GM10248 (cell line): ENCODE data around the gene SPATS2L.

Experiments used
- CTCF ChIA-PET: fragments of 300-600 bp; sonication (Branson Sonifier 250); formaldehyde crosslinking; extraction: SDS; loops from one replicate; lab custom pipeline; 2021; ENCODE audit warnings: antibody characterized with exemption; lab: Yijun Ruan, JAX
- POLR2A ChIA-PET: fragments of 350-650 bp; sonication (Branson Sonifier 250); formaldehyde crosslinking; extraction: SDS; loops from one replicate; lab custom pipeline; 2020; ENCODE audit warnings: antibody characterized with exemption; lab: Yijun Ruan, JAX
- DNase-seq: peaks from one replicate; pipeline ENCODE4 v3.0.0; 2012; ENCODE audit errors: extremely low spot score
- CTCF ChIP-seq: IDR thresholded peaks from 2 replicates; pipeline ENCODE4 v1.5.1; 2012; ENCODE audit warnings: mild to moderate bottlenecking, low read depth; ENCODE audit errors: extremely low read depth, missing control alignments, control extremely low read depth

SPATS2L gene

GRCh38 chr2:200482194-200482593 is 175.7 kb downstream of the SPATS2L start:
- peak; percentile 39 for DNase-seq
- CTCF ChIA-PET: interaction anchor here (0.8 to 9.7 kb wide), 31 partner anchors 7 to 520 kb away, joined by 3 to 82 read pairs (median 7); partner anchors contain the start of genes KCTD18 and SGO2
- POLR2A ChIA-PET: interaction anchor here (0.5 kb wide), 1 partner anchor 540 kb away, joined by 4 read pairs; no protein-coding TSS in a partner anchor

GRCh38 chr2:200483729-200484198 is 177.3 kb downstream of the SPATS2L start:
- peak; percentile 80 for TF ChIP-seq CTCF
- POLR2A ChIA-PET: no interaction called here
- CTCF ChIA-PET: interaction anchor here (0.6 to 9.7 kb wide), 34 partner anchors 8 to 748 kb away, joined by 3 to 82 read pairs (median 6); partner anchors contain the start of genes KCTD18 and SGO2
- peak; percentile 52 for DNase-seq

More at GRCh38 chr2:200482194-200482593, 175.7 kb downstream of the SPATS2L start:
- TF ChIP-seq CTCF: no peak

GRCh38 chr2:200484934-200485333 is 178.4 kb downstream of the SPATS2L start:
- no peak for TF ChIP-seq CTCF
- ChIA-PET POLR2A (no interaction called here), CTCF (interaction anchor here (0.6 to 9.7 kb wide), 20 partner anchors 9 to 694 kb away, joined by 3 to 82 read pairs (median 13); partner anchors contain the start of gene KCTD18)
- DNase-seq: no peak

- no peak for TF ChIP-seq CTCF
- ChIA-PET CTCF (interaction anchor here (0.8 to 9.7 kb wide), 11 partner anchors 11 to 513 kb away, joined by 3 to 82 read pairs (median 5); partner anchors contain the start of gene KCTD18), POLR2A (no interaction called here)
- DNase-seq: no peak
Observed at GRCh38 chr2:200486529-200486928, 180.0 kb downstream of the SPATS2L start.

- TF ChIP-seq CTCF: no peak
- POLR2A ChIA-PET: no interaction called here
- DNase-seq: no peak
- CTCF ChIA-PET: interaction anchor here (1.5 kb wide), 1 partner anchor 515 kb away, joined by 3 read pairs; no protein-coding TSS in a partner anchor
Observed at GRCh38 chr2:200488169-200488568, 181.7 kb downstream of the SPATS2L start.

- DNase-seq: no peak
- TF ChIP-seq CTCF: no peak
- ChIA-PET CTCF (interaction anchor here (0.9 to 1.7 kb wide), 3 partner anchors 9 to 213 kb away, joined by 3 read pairs; no protein-coding TSS in a partner anchor), POLR2A (no interaction called here)
Observed at GRCh38 chr2:200490001-200490400, 183.5 kb downstream of the SPATS2L start.
